Type B pancreatic cell (in vitro differentiated cells): ENCODE data around the gene PSMC4. TPM values are rescaled to one million over a fixed set of nuclear protein-coding genes. Genes with fewer than 3 reads are reported as not detected.

Experiments used
- DNase-seq: peaks from one replicate; pipeline ENCODE4 v3.0.0; 2021; ENCODE audit warnings: mixed read lengths; ENCODE audit not compliant: unreplicated experiment; ENCODE audit errors: extremely low spot score
- H3K27ac Mint-ChIP-seq: 2 replicates; pipeline ENCODE4 v1.8.0; 2021; ENCODE audit warnings: mild to moderate bottlenecking, mixed read lengths
- H3K27me3 Mint-ChIP-seq: 2 replicates; pipeline ENCODE4 v1.8.0; 2021; ENCODE audit warnings: mixed read lengths
- H3K36me3 Mint-ChIP-seq: 2 replicates; pipeline ENCODE4 v1.8.0; 2021; ENCODE audit warnings: mixed read lengths
- H3K4me1 Mint-ChIP-seq: one replicate; pipeline ENCODE4 v1.8.0; 2021; ENCODE audit warnings: mixed read lengths; ENCODE audit not compliant: unreplicated experiment
- H3K4me3 Mint-ChIP-seq: 2 replicates; pipeline ENCODE4 v1.8.0; 2021; ENCODE audit warnings: mild to moderate bottlenecking, mixed read lengths
- H3K9me3 Mint-ChIP-seq: 2 replicates; pipeline ENCODE4 v1.8.0; 2021; ENCODE audit warnings: mixed read lengths
- total RNA-seq: library from RNA; stranded (reverse); gene quantifications from 2 replicates; pipeline ENCODE4 v1.2.1, GENCODE V29; 2021; ENCODE audit warnings: low replicate concordance
- TF ChIP-seq, protein P1 (sequence below): fragments of 200-600 bp; sonication (generic); conservative IDR thresholded peaks from 2 replicates; pipeline ENCODE4 v1.5.0; 2021; ENCODE audit warnings: antibody characterized with exemption, mild to moderate bottlenecking

PSMC4 gene
- total RNA-seq, 1 donor from 2014 or later, result 100 TPM

- TF ChIP-seq, protein P1, sequence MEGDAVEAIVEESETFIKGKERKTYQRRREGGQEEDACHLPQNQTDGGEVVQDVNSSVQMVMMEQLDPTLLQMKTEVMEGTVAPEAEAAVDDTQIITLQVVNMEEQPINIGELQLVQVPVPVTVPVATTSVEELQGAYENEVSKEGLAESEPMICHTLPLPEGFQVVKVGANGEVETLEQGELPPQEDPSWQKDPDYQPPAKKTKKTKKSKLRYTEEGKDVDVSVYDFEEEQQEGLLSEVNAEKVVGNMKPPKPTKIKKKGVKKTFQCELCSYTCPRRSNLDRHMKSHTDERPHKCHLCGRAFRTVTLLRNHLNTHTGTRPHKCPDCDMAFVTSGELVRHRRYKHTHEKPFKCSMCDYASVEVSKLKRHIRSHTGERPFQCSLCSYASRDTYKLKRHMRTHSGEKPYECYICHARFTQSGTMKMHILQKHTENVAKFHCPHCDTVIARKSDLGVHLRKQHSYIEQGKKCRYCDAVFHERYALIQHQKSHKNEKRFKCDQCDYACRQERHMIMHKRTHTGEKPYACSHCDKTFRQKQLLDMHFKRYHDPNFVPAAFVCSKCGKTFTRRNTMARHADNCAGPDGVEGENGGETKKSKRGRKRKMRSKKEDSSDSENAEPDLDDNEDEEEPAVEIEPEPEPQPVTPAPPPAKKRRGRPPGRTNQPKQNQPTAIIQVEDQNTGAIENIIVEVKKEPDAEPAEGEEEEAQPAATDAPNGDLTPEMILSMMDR, result no peak
- Mint-ChIP-seq H3K27me3 (no peaks in the 10 kb centered on the region), H3K9me3 (peaks cover 21% of the 10 kb centered on the region), H3K27ac (no peak overlapping the region), H3K4me1 (no peaks in the 10 kb centered on the region), H3K4me3 (no peak overlapping the region), H3K36me3 (peaks cover 56% of the 10 kb centered on the region)
- no peak for DNase-seq
Measured at GRCh38 chr19:39983695-39984300, 12.8 kb downstream of the PSMC4 start.

GRCh38 chr19:39986643-39987042 lies 15.7 kb downstream of the PSMC4 start:
- Mint-ChIP-seq H3K36me3 (peaks cover 44% of the 10 kb centered on the region), H3K4me3 (no peak overlapping the region), H3K27ac (no peak overlapping the region), H3K27me3 (no peaks in the 10 kb centered on the region), H3K9me3 (peaks cover 21% of the 10 kb centered on the region), H3K4me1 (no peaks in the 10 kb centered on the region)
- TF ChIP-seq, protein P1, result no peak
- no peak for DNase-seq

DNA sequence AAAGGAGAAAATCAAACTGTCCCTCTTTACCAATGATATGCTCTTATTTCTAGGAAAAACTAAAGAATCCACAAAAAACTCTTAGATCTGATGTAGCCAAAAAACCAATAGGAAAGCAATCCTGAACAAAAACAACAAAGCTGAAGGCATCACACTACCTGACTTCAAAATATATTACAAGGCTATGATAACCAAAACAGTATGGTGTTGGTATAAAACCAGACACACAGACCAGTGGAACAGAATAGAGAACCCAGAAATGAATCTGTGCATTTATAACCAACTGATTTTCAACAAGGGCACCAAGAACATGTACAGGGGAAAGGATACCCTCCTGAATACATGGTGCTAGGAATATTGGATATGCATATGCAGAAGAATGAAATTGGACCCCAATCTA lies 16.2 kb downstream of the PSMC4 start:
- H3K27ac Mint-ChIP-seq, result no peak overlapping the region
- H3K9me3 Mint-ChIP-seq, result peaks cover 21% of the 10 kb centered on the region
- TF ChIP-seq, protein P1, result no peak
- H3K4me1 Mint-ChIP-seq, result no peaks in the 10 kb centered on the region
- H3K4me3 Mint-ChIP-seq, result no peak overlapping the region
- no peaks in the 10 kb centered on the region for H3K27me3 Mint-ChIP-seq
- DNase-seq, result no peak
- H3K36me3 Mint-ChIP-seq, result peaks cover 42% of the 10 kb centered on the region

DNA sequence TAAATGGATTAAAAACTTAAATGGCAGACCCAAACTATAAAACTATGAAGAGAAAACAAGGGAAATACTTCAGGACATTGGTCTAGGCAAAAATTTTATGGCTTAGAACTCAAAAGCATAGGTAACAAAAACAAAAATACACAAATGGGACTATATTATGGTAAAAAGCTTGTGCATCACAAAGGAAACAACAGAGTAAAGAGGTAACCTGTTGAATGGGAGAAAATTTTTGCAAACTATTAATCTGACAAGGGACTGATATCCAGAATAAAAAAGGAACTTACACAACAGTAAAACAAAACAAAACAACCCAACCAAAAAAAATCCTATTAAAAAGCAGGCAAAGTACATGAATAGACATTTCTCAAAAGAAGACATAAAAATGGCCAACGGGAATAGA lies 16.6 kb downstream of the PSMC4 start:
- no peaks in the 10 kb centered on the region for H3K4me1 Mint-ChIP-seq
- no peak overlapping the region for H3K27ac Mint-ChIP-seq
- no peaks in the 10 kb centered on the region for H3K27me3 Mint-ChIP-seq
- H3K4me3 Mint-ChIP-seq, result no peak overlapping the region
- peaks cover 40% of the 10 kb centered on the region for H3K36me3 Mint-ChIP-seq
- peaks cover 21% of the 10 kb centered on the region for H3K9me3 Mint-ChIP-seq
- TF ChIP-seq, protein P1, result no peak
- DNase-seq, result no peak

DNA sequence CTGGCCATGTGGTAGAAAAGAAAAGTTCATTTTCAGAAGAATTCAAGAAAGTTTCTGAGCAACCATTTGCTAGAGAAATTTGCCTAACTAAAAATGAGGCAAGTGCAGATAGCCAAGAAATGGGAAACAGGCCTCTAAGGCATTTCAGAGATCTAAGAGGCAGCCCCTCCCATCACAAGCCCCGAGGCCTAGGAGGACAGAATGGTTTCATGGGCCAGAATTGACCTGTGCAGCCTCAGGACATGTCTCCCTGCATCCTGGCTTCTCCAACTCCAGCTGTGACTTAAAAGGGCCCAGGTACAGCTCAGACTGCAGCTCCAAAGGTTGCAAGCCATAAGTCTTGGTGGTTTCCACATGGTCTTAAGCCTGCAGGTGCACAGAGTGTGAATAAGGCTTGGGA lies 22.6 kb downstream of the PSMC4 start:
- no peak for DNase-seq
- Mint-ChIP-seq H3K27me3 (no peaks in the 10 kb centered on the region), H3K4me1 (peaks cover 25% of the 10 kb centered on the region), H3K9me3 (peaks cover 12% of the 10 kb centered on the region), H3K27ac (no peak overlapping the region), H3K36me3 (peaks cover 26% of the 10 kb centered on the region), H3K4me3 (no peak overlapping the region)
- TF ChIP-seq, protein P1, result no peak

GRCh38 chr19:39994361-39994760 lies 23.4 kb downstream of the PSMC4 start:
- no peak for DNase-seq
- TF ChIP-seq, protein P1, result no peak
- H3K27ac Mint-ChIP-seq, result no peak overlapping the region
- no peak overlapping the region for H3K4me3 Mint-ChIP-seq
- H3K4me1 Mint-ChIP-seq, result peaks cover 25% of the 10 kb centered on the region
- peaks cover 12% of the 10 kb centered on the region for H3K9me3 Mint-ChIP-seq
- H3K27me3 Mint-ChIP-seq, result no peaks in the 10 kb centered on the region
- peaks cover 22% of the 10 kb centered on the region for H3K36me3 Mint-ChIP-seq
